ENCODE data around the gene GALC.

GALC gene

DNA sequence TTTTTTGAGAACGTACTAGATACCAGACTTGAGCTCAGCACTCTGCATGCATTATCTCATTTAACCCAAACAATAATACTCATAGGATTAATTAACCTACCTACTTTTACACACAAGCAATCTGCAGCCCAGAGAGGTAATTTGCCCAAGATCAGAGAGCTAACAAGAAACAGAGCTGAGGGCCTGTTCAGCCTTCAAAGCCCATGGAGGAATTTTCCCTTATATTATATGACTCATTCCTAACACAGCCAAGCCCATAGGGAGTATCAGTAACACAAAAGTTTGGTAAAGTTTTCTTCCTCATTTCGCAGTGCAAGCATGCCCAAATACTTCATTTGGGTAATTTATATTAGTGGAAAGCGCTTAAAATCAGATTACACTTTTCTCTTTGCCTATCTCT is 94.7 kb downstream of the GALC start:
- TF ChIP-seq ZNF274 (IDR thresholded peaks at IDR 0.05; ENCODE audit: low read depth, low read length): no peak

DNA sequence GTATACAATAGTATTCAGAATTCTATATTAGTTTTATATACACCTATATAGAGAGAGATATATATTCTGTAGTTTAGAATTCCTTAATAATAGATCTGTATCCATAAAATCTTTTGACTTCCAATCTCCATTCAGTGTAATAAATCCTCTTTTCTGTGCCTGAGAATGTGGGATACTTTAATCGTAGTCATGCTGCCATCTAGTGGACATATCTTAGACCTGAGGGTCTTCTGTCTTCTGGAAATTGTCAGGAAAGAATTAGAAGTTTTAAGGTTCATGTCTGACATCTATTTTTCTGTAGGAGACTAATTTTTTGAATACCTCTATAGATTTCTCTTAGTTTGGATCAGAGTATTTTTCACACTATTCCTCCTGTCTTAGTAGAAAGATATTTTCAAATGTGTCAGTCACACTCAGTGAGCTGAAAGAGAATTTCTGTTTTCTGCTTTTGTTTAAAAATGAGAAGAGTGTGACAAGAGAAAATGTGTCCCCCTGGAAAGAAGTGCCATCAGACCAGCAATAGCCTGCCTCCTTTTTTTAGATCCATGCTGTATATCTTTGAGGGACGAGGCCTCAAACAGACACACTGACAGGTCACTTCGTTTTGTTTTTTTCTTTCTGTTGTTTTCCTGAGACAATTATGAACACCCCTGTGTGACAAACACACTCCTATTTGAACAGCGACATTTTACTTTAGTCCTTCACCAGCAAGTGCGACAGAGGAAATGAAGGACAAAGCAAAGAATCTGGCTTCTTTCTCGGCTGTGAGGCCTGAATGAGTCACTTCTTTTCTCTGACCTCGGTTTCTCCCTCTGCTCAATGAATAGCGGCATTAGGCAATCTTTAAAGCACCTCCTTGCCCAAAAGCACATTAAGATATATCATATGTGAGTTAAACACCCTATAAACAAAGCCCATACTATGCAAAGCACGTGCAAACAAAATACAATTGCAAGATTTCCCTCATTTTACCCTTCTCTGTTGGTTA is 96.3 kb downstream of the GALC start:
- no peak for TF ChIP-seq ZNF274 (IDR thresholded peaks at IDR 0.05; ENCODE audit: low read depth, low read length)
- no peak overlapping the region for H3K4me3 ChIP-seq (ENCODE audit: low read length)

More for the DNA sequence above, 94.7 kb downstream of the GALC start:
- H3K4me3 ChIP-seq (ENCODE audit: low read length): no peak overlapping the region

DNA sequence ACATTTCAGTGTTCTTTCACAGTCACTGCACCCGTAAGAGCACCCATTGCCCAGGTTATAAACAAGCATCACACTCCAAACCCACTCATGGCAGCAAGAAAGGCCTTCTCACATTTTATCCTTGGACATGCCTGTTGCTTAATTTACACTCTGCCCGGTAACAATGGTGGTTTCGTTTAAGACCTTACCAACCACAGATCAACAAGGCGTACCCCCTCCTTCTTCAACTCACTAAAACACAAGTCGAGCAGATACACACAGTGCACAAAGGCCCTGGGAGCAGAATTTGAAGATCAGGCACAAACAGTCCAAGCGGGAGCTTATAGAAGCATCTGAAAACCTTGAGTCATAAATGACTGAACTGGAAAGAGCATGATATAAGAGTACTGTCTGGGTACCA is 98.1 kb downstream of the GALC start:
- H3K4me3 ChIP-seq (ENCODE audit: low read length): no peak overlapping the region
- TF ChIP-seq ZNF274 (IDR thresholded peaks at IDR 0.05; ENCODE audit: low read depth, low read length): no peak

DNA sequence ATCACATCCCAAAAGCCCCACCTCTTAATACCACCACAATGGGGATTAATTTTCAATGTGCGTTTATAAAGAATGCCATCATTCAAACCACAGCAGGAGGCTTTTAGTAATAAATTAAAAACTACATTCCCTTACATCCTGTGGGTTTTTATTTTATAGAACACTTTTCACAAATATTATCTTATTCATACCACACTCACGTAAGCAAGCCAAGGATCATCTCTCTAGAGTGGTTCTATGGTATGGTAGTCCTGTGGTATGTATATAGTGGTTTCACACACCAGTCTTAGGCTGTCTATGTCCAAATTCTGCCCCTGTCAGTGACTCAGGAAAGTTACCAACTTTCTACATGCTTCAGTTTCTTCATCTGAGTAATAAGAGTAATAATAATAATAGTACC is 100.2 kb downstream of the GALC start:
- TF ChIP-seq ZNF274 (IDR thresholded peaks at IDR 0.05; ENCODE audit: low read depth, low read length): no peak

DNA sequence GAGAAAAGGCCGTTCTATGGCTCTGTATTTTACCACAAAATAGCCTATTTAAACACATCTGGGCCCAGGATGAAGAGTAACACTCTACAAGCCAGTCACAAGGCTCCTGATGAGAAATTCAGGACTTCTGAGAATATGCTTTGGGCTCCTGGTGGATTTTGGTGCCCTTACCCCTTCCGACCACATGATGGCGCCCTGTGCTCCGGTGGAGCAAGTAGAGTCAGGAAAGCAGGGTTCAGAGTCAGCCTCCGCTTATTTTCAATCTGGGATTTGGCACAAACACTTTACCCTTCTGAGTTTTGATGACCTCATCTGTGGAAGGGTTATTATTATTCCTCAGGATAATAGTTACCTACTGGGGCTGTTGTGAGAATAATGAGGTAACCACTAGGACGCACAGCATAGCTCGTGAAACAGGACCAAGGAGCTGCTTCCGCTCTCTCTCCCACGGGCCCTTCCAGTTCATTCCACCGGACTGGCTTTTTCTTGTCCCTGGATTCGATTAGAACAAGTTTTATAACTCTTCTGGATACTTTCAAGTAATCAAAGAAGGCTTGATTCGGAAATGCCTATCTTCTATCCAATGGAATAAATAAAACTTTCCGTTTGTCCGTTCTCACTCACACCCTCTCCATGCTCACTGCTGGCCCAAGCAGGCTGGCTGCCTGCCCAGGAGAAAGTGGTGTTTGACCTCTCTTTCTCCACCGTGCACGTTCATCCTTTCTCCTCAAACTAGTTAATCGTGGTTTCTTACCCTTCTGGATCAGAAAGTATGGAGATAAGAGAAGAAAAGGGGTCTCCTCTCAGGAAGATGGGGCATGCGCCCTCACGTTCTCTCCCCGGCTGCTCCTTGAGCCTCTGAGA is 104.6 kb downstream of the GALC start:
- no peak overlapping the region for H3K4me3 ChIP-seq (ENCODE audit: low read length)
- no peak for TF ChIP-seq ZNF274 (IDR thresholded peaks at IDR 0.05; ENCODE audit: low read depth, low read length)

More for the DNA sequence above, 100.2 kb downstream of the GALC start:
- no peak overlapping the region for H3K4me3 ChIP-seq (ENCODE audit: low read length)

DNA sequence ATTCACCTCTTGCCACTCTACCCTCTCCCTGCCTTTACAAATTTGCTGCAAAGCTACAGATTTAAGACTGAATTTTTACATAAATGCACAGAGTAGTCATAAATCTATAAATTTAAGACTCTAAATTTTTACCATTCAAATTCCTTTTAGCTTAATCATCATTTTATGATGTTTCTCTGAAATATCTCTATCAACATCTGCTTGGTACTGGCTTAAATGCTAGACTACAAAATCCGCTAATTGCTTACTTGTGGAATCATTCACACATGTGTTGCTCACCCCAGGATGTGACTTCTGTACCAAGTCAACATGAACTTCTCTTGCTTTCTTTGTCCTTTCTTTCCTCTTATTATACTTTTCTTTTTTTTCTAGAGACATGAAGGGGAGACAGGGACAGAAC is 109.2 kb downstream of the GALC start:
- no peak overlapping the region for H3K4me3 ChIP-seq (ENCODE audit: low read length)
- TF ChIP-seq ZNF274 (IDR thresholded peaks at IDR 0.05; ENCODE audit: low read depth, low read length): no peak
